ENCODE data around the gene GAS2L1.

GAS2L1 gene

GRCh38 chr22:29348956-29349355, 42.5 kb downstream of the GAS2L1 start (continued):
- TF ChIP-seq OSR1 (CRISPR knock-in tag; IDR thresholded peaks at IDR 0.05) (no peak), CREB5 (CRISPR knock-in tag; IDR thresholded peaks at IDR 0.05; ENCODE audit: low read depth) (no peak), ISL1 (CRISPR knock-in tag; IDR thresholded peaks at IDR 0.05) (no peak), ZFP3 (CRISPR knock-in tag; IDR thresholded peaks at IDR 0.05) (no peak)

- TF ChIP-seq ESRRG (CRISPR knock-in tag; IDR thresholded peaks at IDR 0.05) (no peak), CSRNP3 (CRISPR knock-in tag; IDR thresholded peaks at IDR 0.05) (no peak), PATZ1 (CRISPR knock-in tag; IDR thresholded peaks at IDR 0.05; ENCODE audit: borderline replicate concordance) (no peak), ZNF70 (CRISPR knock-in tag; IDR thresholded peaks at IDR 0.05) (no peak), ZC3H10 (CRISPR knock-in tag; IDR thresholded peaks at IDR 0.05) (no peak), BACH2 (CRISPR knock-in tag; IDR thresholded peaks at IDR 0.05; ENCODE audit: borderline replicate concordance) (no peak), POU6F1 (CRISPR knock-in tag; IDR thresholded peaks at IDR 0.05; ENCODE audit: borderline replicate concordance, low read depth) (no peak), CSDC2 (CRISPR knock-in tag; IDR thresholded peaks at IDR 0.05) (no peak), ISL1 (CRISPR knock-in tag; IDR thresholded peaks at IDR 0.05) (no peak), ARNTL (CRISPR knock-in tag; IDR thresholded peaks at IDR 0.05; ENCODE audit: borderline replicate concordance, low read depth) (no peak), TCF4 (CRISPR knock-in tag; IDR thresholded peaks at IDR 0.05; ENCODE audit: borderline replicate concordance) (no peak), TOX (CRISPR knock-in tag; IDR thresholded peaks at IDR 0.05; ENCODE audit: borderline replicate concordance) (no peak), ZFP30 (CRISPR knock-in tag; IDR thresholded peaks at IDR 0.05) (no peak), RARB (CRISPR knock-in tag; IDR thresholded peaks at IDR 0.05) (no peak), ZNF8 (CRISPR knock-in tag; IDR thresholded peaks at IDR 0.05) (no peak), TSHZ2 (CRISPR knock-in tag; IDR thresholded peaks at IDR 0.05) (no peak), ZFP3 (CRISPR knock-in tag; IDR thresholded peaks at IDR 0.05) (no peak), GLIS3 (CRISPR knock-in tag; IDR thresholded peaks at IDR 0.05) (no peak), CREB5 (CRISPR knock-in tag; IDR thresholded peaks at IDR 0.05; ENCODE audit: low read depth) (no peak)
- no peak for ATAC-seq
Measured at GRCh38 chr22:29351042-29351441, 44.6 kb downstream of the GAS2L1 start.

GRCh38 chr22:29351891-29352290, 45.4 kb downstream of the GAS2L1 start:
- no peak for TF ChIP-seq TCF4 (CRISPR knock-in tag; IDR thresholded peaks at IDR 0.05; ENCODE audit: borderline replicate concordance)
- TF ChIP-seq ISL1 (CRISPR knock-in tag; IDR thresholded peaks at IDR 0.05) = no peak
- no peak for TF ChIP-seq ARNTL (CRISPR knock-in tag; IDR thresholded peaks at IDR 0.05; ENCODE audit: borderline replicate concordance, low read depth)
- TF ChIP-seq ZC3H10 (CRISPR knock-in tag; IDR thresholded peaks at IDR 0.05) = no peak
- no peak for TF ChIP-seq ZNF8 (CRISPR knock-in tag; IDR thresholded peaks at IDR 0.05)
- TF ChIP-seq ZNF565 (CRISPR knock-in tag; conservative IDR thresholded peaks at IDR 0.05; ENCODE audit: low read depth) = no peak
- no peak for TF ChIP-seq CSRNP3 (CRISPR knock-in tag; IDR thresholded peaks at IDR 0.05)
- no peak for TF ChIP-seq CREB5 (CRISPR knock-in tag; IDR thresholded peaks at IDR 0.05; ENCODE audit: low read depth)
- no peak for TF ChIP-seq PATZ1 (CRISPR knock-in tag; IDR thresholded peaks at IDR 0.05; ENCODE audit: borderline replicate concordance)
- no peak for TF ChIP-seq PPARA (CRISPR knock-in tag; IDR thresholded peaks at IDR 0.05; ENCODE audit: borderline replicate concordance)
- TF ChIP-seq ZFP30 (CRISPR knock-in tag; IDR thresholded peaks at IDR 0.05) = no peak
- TF ChIP-seq ZNF70 (CRISPR knock-in tag; IDR thresholded peaks at IDR 0.05) = no peak
- TF ChIP-seq CSDC2 (CRISPR knock-in tag; IDR thresholded peaks at IDR 0.05) = no peak
- no peak for ATAC-seq
